Kidney epithelial cell (primary cell): ENCODE data around the gene SCARB2. TPM values are rescaled to one million over a fixed set of nuclear protein-coding genes. Genes with fewer than 3 reads are reported as not detected.

Experiments
- DNase-seq: peaks from one replicate; pipeline ENCODE4 v3.0.0-alpha.2; 2010; ENCODE audit warnings: low read depth
- H3K27me3 ChIP-seq: 2 replicates; pipeline ENCODE4 v1.6.0; 2011; ENCODE audit warnings: low read length; ENCODE audit not compliant: control insufficient read depth, insufficient read depth
- H3K36me3 ChIP-seq: 2 replicates; pipeline ENCODE4 v1.5.1; 2011; ENCODE audit warnings: low read length; ENCODE audit not compliant: control insufficient read depth, insufficient read depth
- H3K4me3 ChIP-seq: 2 replicates; pipeline ENCODE4 v1.5.1; 2011; ENCODE audit warnings: low read depth, mild to moderate bottlenecking, control low read depth, low read length
- total RNA-seq: library from RNA; depleted of rRNA; stranded (reverse); fragments of >200 nt; gene quantifications from 2 replicates; pipeline ENCODE4 v1.2.3, GENCODE V29; 2015
- TF ChIP-seq, protein P1 (sequence below): IDR thresholded peaks from 2 replicates; pipeline ENCODE4 v1.5.1; 2011; ENCODE audit warnings: mild to moderate bottlenecking, moderate library complexity, low read length, control low read depth, inconsistent platforms; ENCODE audit not compliant: insufficient read depth, poor library complexity, severe bottlenecking

Gene SCARB2
- total RNA-seq, 1 donor from 2014 or later: 141 TPM

DNA sequence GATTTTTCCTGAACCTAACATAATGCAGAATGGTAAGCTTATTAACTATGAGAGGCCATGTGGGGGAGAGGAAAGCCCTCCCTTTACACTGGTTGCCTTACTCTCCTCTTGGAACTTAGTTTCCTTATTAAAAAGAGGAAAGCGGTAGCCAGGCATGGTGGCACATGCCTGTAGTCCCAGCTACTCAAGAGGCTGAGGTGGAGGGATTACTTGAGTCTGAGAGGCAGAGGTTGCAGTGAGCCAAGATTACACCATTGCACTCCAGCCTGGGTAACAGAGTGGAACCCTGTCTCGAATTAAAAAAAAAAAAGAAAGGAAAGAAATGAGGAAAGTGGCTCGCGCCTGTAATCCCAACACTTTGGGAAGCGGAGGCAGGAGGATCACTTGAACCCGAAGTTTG is 39.9 kb upstream of the SCARB2 start:
- H3K27me3 ChIP-seq: peaks cover 13% of the 10 kb centered on the region
- TF ChIP-seq, protein P1, sequence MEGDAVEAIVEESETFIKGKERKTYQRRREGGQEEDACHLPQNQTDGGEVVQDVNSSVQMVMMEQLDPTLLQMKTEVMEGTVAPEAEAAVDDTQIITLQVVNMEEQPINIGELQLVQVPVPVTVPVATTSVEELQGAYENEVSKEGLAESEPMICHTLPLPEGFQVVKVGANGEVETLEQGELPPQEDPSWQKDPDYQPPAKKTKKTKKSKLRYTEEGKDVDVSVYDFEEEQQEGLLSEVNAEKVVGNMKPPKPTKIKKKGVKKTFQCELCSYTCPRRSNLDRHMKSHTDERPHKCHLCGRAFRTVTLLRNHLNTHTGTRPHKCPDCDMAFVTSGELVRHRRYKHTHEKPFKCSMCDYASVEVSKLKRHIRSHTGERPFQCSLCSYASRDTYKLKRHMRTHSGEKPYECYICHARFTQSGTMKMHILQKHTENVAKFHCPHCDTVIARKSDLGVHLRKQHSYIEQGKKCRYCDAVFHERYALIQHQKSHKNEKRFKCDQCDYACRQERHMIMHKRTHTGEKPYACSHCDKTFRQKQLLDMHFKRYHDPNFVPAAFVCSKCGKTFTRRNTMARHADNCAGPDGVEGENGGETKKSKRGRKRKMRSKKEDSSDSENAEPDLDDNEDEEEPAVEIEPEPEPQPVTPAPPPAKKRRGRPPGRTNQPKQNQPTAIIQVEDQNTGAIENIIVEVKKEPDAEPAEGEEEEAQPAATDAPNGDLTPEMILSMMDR: no peak
- no peaks in the 10 kb centered on the region for H3K36me3 ChIP-seq
- no peak for DNase-seq
- no peak overlapping the region for H3K4me3 ChIP-seq

- DNase-seq: no peak
- Histone ChIP-seq H3K4me3 (peak overlapping the region; percentile 62), H3K36me3 (no peaks in the 10 kb centered on the region), H3K27me3 (peaks cover 13% of the 10 kb centered on the region)
- TF ChIP-seq, protein P1: no peak
These were observed 38.6 kb upstream of the SCARB2 start for GRCh38 chr4:76252271-76252653.

DNA sequence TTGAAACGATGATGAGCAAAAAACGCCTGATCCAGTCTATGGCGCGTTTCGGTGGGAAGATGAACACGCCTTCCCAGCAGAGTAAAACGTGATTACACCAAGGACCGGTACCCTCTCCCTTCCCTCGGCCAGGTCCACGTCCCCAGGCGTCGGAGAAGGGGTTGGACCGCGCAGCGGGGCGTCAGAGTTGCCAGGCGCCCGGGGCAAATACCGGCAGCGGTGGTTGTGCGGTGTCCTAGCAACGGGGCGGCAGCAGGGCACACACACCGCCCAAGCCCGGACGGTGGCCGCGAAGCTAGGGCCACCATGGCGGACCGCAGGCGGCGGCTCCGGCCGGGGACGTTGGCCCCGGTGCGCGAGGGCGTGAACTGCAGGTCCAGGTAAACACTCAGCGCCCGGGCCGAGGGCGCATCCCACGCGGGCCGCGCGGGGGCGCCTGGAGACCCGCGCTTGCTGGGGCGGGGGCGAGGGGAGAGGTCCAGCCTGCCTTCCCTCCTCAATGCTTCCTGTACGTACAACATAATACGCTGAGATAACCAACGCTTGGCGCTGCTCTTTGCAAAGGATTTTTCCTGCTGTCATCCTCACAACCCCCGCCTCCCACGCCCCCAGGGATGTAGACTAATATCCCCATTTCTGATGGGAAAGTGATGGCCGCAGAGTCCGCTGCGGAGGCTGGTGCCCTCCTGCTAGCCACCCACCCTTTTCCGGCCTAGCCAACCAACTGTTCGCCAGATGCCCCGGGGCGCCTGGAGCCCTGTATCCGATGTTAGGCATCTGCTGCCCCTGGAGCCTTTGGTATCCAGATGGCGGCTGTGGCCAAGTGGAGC is 38.0 kb upstream of the SCARB2 start, which contains the start of gene FAM47E:
TSS of gene FAM47E (plus strand) at position 281 of the 830 bp plus-strand sequence. CDS start at position 307, 26 bp downstream.
- peak; percentile 42 for DNase-seq
- peaks cover 13% of the 10 kb centered on the region for H3K27me3 ChIP-seq
- H3K4me3 ChIP-seq: peak within 1 kb of the TSS; percentile 62
- H3K36me3 ChIP-seq: no peaks in the 10 kb centered on the region
- TF ChIP-seq, protein P1: peak; percentile 1

DNA sequence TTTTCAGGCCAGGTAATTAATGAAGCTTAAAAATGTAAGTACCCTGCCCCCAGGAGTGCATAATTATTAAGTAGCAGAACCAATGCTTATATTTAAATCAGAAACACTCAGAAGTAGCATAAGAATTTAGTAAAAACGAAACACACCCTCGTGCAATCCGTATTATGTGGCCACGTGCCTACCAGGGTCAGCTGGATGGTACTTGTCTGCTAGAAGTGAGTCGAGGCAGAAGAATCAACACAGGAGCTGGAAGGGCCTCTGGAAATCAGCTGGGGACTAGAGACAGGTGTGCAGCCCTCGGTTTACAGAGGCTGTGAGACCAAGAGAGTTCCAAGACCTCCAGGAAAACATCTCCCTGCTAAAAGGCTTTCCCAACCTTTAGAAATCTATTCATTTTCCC is 37.3 kb upstream of the SCARB2 start:
- no peaks in the 10 kb centered on the region for H3K36me3 ChIP-seq
- DNase-seq: no peak
- TF ChIP-seq, protein P1: no peak
- peaks cover 13% of the 10 kb centered on the region for H3K27me3 ChIP-seq
- H3K4me3 ChIP-seq: peak overlapping the region; percentile 62

DNA sequence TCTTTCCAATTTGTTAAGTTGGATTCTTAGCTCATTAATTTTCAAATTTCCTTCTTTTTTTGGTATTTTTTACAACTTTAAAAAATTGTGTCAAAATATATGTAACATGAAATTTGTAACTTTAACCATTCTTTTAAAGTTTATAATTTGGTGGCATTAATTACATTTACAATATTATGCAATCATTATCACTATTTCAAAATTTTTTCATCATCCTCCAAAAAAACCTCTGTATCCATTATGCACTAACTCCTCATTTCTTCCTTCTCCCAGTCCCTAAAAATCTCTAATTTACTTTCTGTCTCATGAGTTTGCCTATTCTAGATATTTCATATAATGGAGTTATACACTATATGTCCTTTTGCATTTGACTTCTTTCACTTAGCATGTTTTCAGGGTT is 33.2 kb upstream of the SCARB2 start:
- H3K27me3 ChIP-seq: peaks cover 8% of the 10 kb centered on the region
- TF ChIP-seq, protein P1: no peak
- H3K4me3 ChIP-seq: no peak overlapping the region
- no peaks in the 10 kb centered on the region for H3K36me3 ChIP-seq
- no peak for DNase-seq
